IPS-18c (cell line): Measurements from ENCODE around the gene USE1.

Source experiments
- H3K4me3 ChIP-seq: 2 replicates; pipeline ENCODE4 v1.7.0; 2013; ENCODE audit warnings: low read depth, mild to moderate bottlenecking, low read length, moderate library complexity; ENCODE audit not compliant: insufficient read depth
- H3K9me3 ChIP-seq: one replicate; pipeline ENCODE4 v1.6.1; 2013; ENCODE audit warnings: mild to moderate bottlenecking, low read length, moderate library complexity; ENCODE audit not compliant: control insufficient read depth, insufficient read depth

USE1 gene

GRCh38 chr19:17264641-17264979 is 49.5 kb downstream of the USE1 start, which contains the start of gene USHBP1:
USHBP1 (minus strand) TSS chr19:17264745; CDS start chr19:17264299, 446 bp downstream.
- Histone ChIP-seq H3K4me3 (no peak within 1 kb of the TSS), H3K9me3 (peaks cover 5% of the 10 kb centered on the region)

DNA sequence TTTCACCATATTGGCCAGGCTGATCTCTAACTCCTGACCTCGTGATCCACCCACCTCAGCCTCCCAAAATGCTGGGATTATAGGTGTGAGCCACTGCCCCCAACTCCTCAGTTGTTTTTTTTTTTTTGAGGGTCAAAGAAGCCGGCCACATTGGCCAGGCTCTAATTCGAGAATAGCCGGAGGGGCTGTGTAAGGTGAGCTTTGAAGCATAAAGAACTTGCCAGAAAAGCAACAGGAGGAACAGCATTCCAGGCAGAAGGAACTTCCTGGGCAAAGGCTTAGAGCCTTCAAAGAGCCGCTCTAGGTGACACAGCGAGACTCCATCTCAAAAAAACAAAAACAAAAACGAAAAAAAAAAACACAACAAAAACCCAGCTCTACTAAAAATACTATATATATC is 50.9 kb downstream of the USE1 start:
- H3K9me3 ChIP-seq, result no peaks in the 10 kb centered on the region
- no peak overlapping the region for H3K4me3 ChIP-seq

- no peak overlapping the region for H3K4me3 ChIP-seq
- H3K9me3 ChIP-seq, result no peaks in the 10 kb centered on the region
Observed at GRCh38 chr19:17266589-17266974, 51.4 kb downstream of the USE1 start.

DNA sequence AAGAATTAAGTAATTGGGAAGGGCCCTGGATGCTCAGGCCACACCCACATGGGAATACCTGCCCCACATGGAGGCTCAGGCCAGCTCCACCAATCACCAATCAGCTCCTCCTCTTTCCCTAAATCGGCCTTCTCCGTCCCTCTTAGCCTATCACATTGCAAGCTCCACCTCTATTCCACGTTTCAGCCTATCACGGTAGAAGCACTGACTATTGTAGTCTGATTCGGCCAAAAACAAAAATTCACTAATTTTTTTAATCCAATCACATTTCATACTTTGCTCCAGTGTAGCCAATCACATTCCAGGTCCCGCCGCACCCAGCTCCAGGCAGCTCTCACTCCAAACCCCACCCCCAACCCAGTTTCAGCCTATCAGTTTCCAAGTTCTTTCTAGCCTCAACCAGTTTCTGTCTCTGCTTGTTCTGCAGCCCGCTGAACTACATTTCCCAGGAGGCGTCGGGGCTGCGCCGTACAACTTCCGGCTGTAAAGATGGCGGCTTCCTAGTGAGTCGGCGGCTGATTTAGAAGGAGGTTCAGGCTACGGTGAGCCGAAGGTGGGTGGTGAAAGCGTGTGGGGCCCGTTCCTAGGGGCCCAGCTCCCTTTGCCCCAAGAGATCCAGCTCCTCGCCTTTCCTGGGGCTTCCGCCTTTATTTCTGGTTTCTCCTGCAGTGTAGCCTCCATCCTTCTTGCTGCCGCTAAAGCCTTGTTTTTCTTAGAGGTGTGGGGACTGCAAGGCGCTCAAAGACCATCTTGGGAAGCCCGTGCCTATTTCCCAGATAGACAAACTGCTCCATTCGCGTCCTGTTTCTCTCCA is 52.0 kb downstream of the USE1 start, which contains the start of gene BABAM1:
TSS of gene BABAM1 (plus strand) at position 469 of the 814 bp plus-strand sequence. CDS start 1,364 bp downstream, outside the sequence.
- Histone ChIP-seq H3K4me3 (peak within 1 kb of the TSS; percentile 69), H3K9me3 (no peaks in the 10 kb centered on the region)

GRCh38 chr19:17268754-17269153 is 53.6 kb downstream of the USE1 start:
- Histone ChIP-seq H3K4me3 (peak overlapping the region; percentile 15; the same call in 1 of the 2 replicates), H3K9me3 (no peaks in the 10 kb centered on the region)
